Naive thymus-derived CD8-positive, alpha-beta T cell (primary cell): ENCODE measurements around the gene RNF121. TPM values are rescaled to one million over a fixed set of nuclear protein-coding genes. Genes with fewer than 3 reads are reported as not detected.

ENCODE experiments used
- ATAC-seq, 2 donors: fragments of 150-1000 bp; cut with Tn5 transposase in 1 of 2; sonication (Bioruptor Pico), chemical (Tn5 transposase) in 1 of 2; 1 replicate in 1 of 2; 2 replicates in 1 of 2; pipeline ENCODE4 v1.10.0; 2021; ENCODE audit warnings: mild to moderate bottlenecking in 2 of 2, moderate library complexity in 2 of 2
- POLR2A ChIA-PET: fragments of 350-600 bp; sonication (Branson Sonifier 250); formaldehyde crosslinking; loops from one replicate; lab custom pipeline; 2021; ENCODE audit warnings: antibody characterized with exemption; lab: Charles Lee
- DNase-seq, 10 donors: peaks; one replicate each; pipeline versions ENCODE4 v3.0.0 to v3.0.0-alpha.2; 2020 to 2022
- H3K27ac Mint-ChIP-seq, 10 donors: one replicate each; pipeline ENCODE4 v1.8.0; 2020 to 2022; ENCODE audit warnings: mild to moderate bottlenecking in 10 of 10, mixed read lengths in 10 of 10, moderate library complexity in 4 of 10, inconsistent platforms in 1 of 10
- H3K27me3 Mint-ChIP-seq, 5 donors: one replicate each; pipeline ENCODE4 v1.8.0; 2021 to 2022; ENCODE audit warnings: mixed read lengths in 5 of 5
- H3K36me3 Mint-ChIP-seq, 3 donors: one replicate each; pipeline ENCODE4 v1.8.0; 2020 to 2022; ENCODE audit warnings: mixed read lengths in 3 of 3, mild to moderate bottlenecking in 2 of 3, inconsistent platforms in 1 of 3
- H3K4me1 Mint-ChIP-seq, 4 donors: one replicate each; pipeline ENCODE4 v1.8.0; 2021 to 2022; ENCODE audit warnings: mixed read lengths in 4 of 4
- H3K4me3 Mint-ChIP-seq, 10 donors: one replicate each; pipeline ENCODE4 v1.8.0; 2020 to 2022; ENCODE audit warnings: mild to moderate bottlenecking in 10 of 10, mixed read lengths in 10 of 10, moderate library complexity in 6 of 10, inconsistent platforms in 1 of 10
- H3K9me3 Mint-ChIP-seq, 9 donors: one replicate each; pipeline ENCODE4 v1.8.0; 2020 to 2022; ENCODE audit warnings: mixed read lengths in 9 of 9, mild to moderate bottlenecking in 3 of 9, inconsistent platforms in 1 of 9, moderate library complexity in 1 of 9
- polyA plus RNA-seq, 3 donors: library from polyadenylated mRNA; unstranded; fragments of 300-500 nt; fragmentation: Illumina TruSeq; gene quantifications; one replicate each; pipeline ENCODE4 v1.2.3, GENCODE V29; 2021
- total RNA-seq, 8 experiments: library from RNA in 2 of 8; stranded (reverse) in 2 of 8; gene quantifications; one replicate each; pipeline ENCODE4 v1.2.3 and lab custom pipeline; 2021 to 2026

RNF121 gene
- total and polyA plus RNA-seq, 5 experiments from 2014 or later, result 5.7 to 32.0 (median 9.4) TPM

- DNase-seq (no peak), ATAC-seq (no peak)
- Mint-ChIP-seq H3K9me3 (no peaks in the 10 kb centered on the region), H3K27ac (peak overlapping the region in 1 of 10 donors; percentile 58), H3K36me3 (peaks cover 0 to 48% (median 4%) of the 10 kb centered on the region in 3 donors), H3K27me3 (no peaks in the 10 kb centered on the region), H3K4me3 (no peak overlapping the region), H3K4me1 (peaks cover 0 to 9% (median 5%) of the 10 kb centered on the region in 4 donors)
- POLR2A ChIA-PET, result no interaction called here
Measured at GRCh38 chr11:71977090-71977489, 48.2 kb downstream of the RNF121 start.

GRCh38 chr11:71977743-71978418, 49.0 kb downstream of the RNF121 start:
- Mint-ChIP-seq H3K4me1 (peaks cover 0 to 9% (median 6%) of the 10 kb centered on the region in 4 donors), H3K27me3 (no peaks in the 10 kb centered on the region), H3K36me3 (peaks cover 0 to 49% (median 6%) of the 10 kb centered on the region in 3 donors), H3K9me3 (no peaks in the 10 kb centered on the region), H3K27ac (peak overlapping the region in 3 of 10 donors; percentile 0 to 27 (median 14)), H3K4me3 (no peak overlapping the region)
- ATAC-seq (peak; percentile 61 to 70), DNase-seq (peak in 9 of 10 donors; percentile 16 to 69 (median 48))
- POLR2A ChIA-PET, result interaction anchor here (0.6 kb wide), 1 partner anchor 12 kb away, joined by 3 read pairs; no protein-coding TSS in a partner anchor

- no peak overlapping the region for H3K27ac Mint-ChIP-seq
- H3K4me1 Mint-ChIP-seq, result peaks cover 0 to 9% (median 6%) of the 10 kb centered on the region in 4 donors
- DNase-seq, result no peak
- no peak for ATAC-seq
- H3K9me3 Mint-ChIP-seq, result no peaks in the 10 kb centered on the region
- POLR2A ChIA-PET, result interaction anchor here (0.5 kb wide), 1 partner anchor 61 kb away, joined by 4 read pairs; no protein-coding TSS in a partner anchor
- H3K4me3 Mint-ChIP-seq, result no peak overlapping the region
- peaks cover 0 to 59% (median 10%) of the 10 kb centered on the region in 3 donors for H3K36me3 Mint-ChIP-seq
- no peaks in the 10 kb centered on the region for H3K27me3 Mint-ChIP-seq
Measured at GRCh38 chr11:71979094-71979493, 50.2 kb downstream of the RNF121 start.

GRCh38 chr11:71979602-71980001, 50.8 kb downstream of the RNF121 start:
- POLR2A ChIA-PET, result interaction anchor here (0.5 kb wide), 1 partner anchor 60 kb away, joined by 4 read pairs; no protein-coding TSS in a partner anchor
- peak overlapping the region in 1 of 10 donors; percentile 15 for H3K27ac Mint-ChIP-seq

GRCh38 chr11:71986131-71986530, 57.3 kb downstream of the RNF121 start:
- Mint-ChIP-seq H3K9me3 (no peaks in the 10 kb centered on the region), H3K4me3 (no peak overlapping the region), H3K4me1 (peaks cover 0 to 16% (median 2%) of the 10 kb centered on the region in 4 donors), H3K36me3 (peaks cover 0 to 54% (median 9%) of the 10 kb centered on the region in 3 donors), H3K27me3 (no peaks in the 10 kb centered on the region), H3K27ac (peak overlapping the region in 3 of 10 donors; percentile 3 to 34 (median 32))
- no peak for DNase-seq
- POLR2A ChIA-PET, result no interaction called here
- ATAC-seq, result no peak

More at GRCh38 chr11:71979602-71980001, 50.8 kb downstream of the RNF121 start:
- Mint-ChIP-seq H3K4me3 (no peak overlapping the region), H3K4me1 (peaks cover 0 to 9% (median 6%) of the 10 kb centered on the region in 4 donors), H3K9me3 (no peaks in the 10 kb centered on the region), H3K36me3 (peaks cover 0 to 57% (median 10%) of the 10 kb centered on the region in 3 donors), H3K27me3 (no peaks in the 10 kb centered on the region)
- ATAC-seq, result no peak
- no peak for DNase-seq

- peaks cover 0 to 29% (median 1%) of the 10 kb centered on the region in 4 donors for H3K4me1 Mint-ChIP-seq
- H3K27ac Mint-ChIP-seq, result no peak overlapping the region
- ATAC-seq (no peak), DNase-seq (no peak)
- no peak overlapping the region for H3K4me3 Mint-ChIP-seq
- POLR2A ChIA-PET, result no interaction called here
- H3K36me3 Mint-ChIP-seq, result peaks cover 0 to 48% (median 7%) of the 10 kb centered on the region in 3 donors
- H3K9me3 Mint-ChIP-seq, result no peaks in the 10 kb centered on the region
- no peaks in the 10 kb centered on the region for H3K27me3 Mint-ChIP-seq
Measured at GRCh38 chr11:71987521-71987920, 58.7 kb downstream of the RNF121 start.

GRCh38 chr11:71988050-71988449, 59.2 kb downstream of the RNF121 start:
- no peak for DNase-seq
- H3K4me3 Mint-ChIP-seq, result no peak overlapping the region
- H3K4me1 Mint-ChIP-seq, result peaks cover 0 to 33% (median 1%) of the 10 kb centered on the region in 4 donors
- H3K9me3 Mint-ChIP-seq, result no peaks in the 10 kb centered on the region
- no peak overlapping the region for H3K27ac Mint-ChIP-seq
- ATAC-seq, result no peak
- POLR2A ChIA-PET, result interaction anchor here (0.6 kb wide), 1 partner anchor 20 kb away, joined by 3 read pairs; no protein-coding TSS in a partner anchor
- peaks cover 0 to 48% (median 7%) of the 10 kb centered on the region in 3 donors for H3K36me3 Mint-ChIP-seq
- H3K27me3 Mint-ChIP-seq, result no peaks in the 10 kb centered on the region

GRCh38 chr11:71990701-71991100, 61.9 kb downstream of the RNF121 start:
- peaks cover 0 to 39% (median 2%) of the 10 kb centered on the region in 4 donors for H3K4me1 Mint-ChIP-seq
- H3K27ac Mint-ChIP-seq, result no peak overlapping the region
- DNase-seq (no peak), ATAC-seq (no peak)
- peaks cover 0 to 40% (median 3%) of the 10 kb centered on the region in 3 donors for H3K36me3 Mint-ChIP-seq
- POLR2A ChIA-PET, result no interaction called here
- no peak overlapping the region for H3K4me3 Mint-ChIP-seq
- no peaks in the 10 kb centered on the region for H3K27me3 Mint-ChIP-seq
- H3K9me3 Mint-ChIP-seq, result no peaks in the 10 kb centered on the region

GRCh38 chr11:71991494-71991893, 62.6 kb downstream of the RNF121 start:
- Mint-ChIP-seq H3K4me1 (peaks cover 0 to 34% (median 2%) of the 10 kb centered on the region in 4 donors), H3K9me3 (no peaks in the 10 kb centered on the region), H3K36me3 (peaks cover 0 to 35% (median 0%) of the 10 kb centered on the region in 3 donors), H3K27ac (peak overlapping the region in 2 of 10 donors; percentile 14 to 19), H3K27me3 (no peaks in the 10 kb centered on the region), H3K4me3 (no peak overlapping the region)
- DNase-seq (no peak), ATAC-seq (no peak)
- POLR2A ChIA-PET, result no interaction called here

GRCh38 chr11:71992136-71992730, 63.4 kb downstream of the RNF121 start:
- DNase-seq (no peak), ATAC-seq (no peak)
- peaks cover 0 to 29% (median 0%) of the 10 kb centered on the region in 3 donors for H3K36me3 Mint-ChIP-seq
- H3K27me3 Mint-ChIP-seq, result no peaks in the 10 kb centered on the region
- H3K4me3 Mint-ChIP-seq, result no peak overlapping the region
- H3K27ac Mint-ChIP-seq, result peak overlapping the region in 1 of 10 donors; percentile 47
- H3K9me3 Mint-ChIP-seq, result no peaks in the 10 kb centered on the region
- H3K4me1 Mint-ChIP-seq, result peaks cover 0 to 36% (median under 1%) of the 10 kb centered on the region in 4 donors
- POLR2A ChIA-PET, result no interaction called here

GRCh38 chr11:71994786-71995185, 65.9 kb downstream of the RNF121 start:
- peaks cover 0 to 23% (median 0%) of the 10 kb centered on the region in 3 donors for H3K36me3 Mint-ChIP-seq
- no peaks in the 10 kb centered on the region for H3K9me3 Mint-ChIP-seq
- POLR2A ChIA-PET, result interaction anchor here (1.8 kb wide), 1 partner anchor 9 kb away, joined by 3 read pairs; no protein-coding TSS in a partner anchor

GRCh38 chr11:71995726-71996291, 67.0 kb downstream of the RNF121 start:
- DNase-seq, result no peak
- H3K4me1 Mint-ChIP-seq, result peaks cover 19 to 60% (median 26%) of the 10 kb centered on the region in 4 donors
- no peaks in the 10 kb centered on the region for H3K27me3 Mint-ChIP-seq
- no peak overlapping the region for H3K4me3 Mint-ChIP-seq
- POLR2A ChIA-PET, result interaction anchor here (1.8 kb wide), 1 partner anchor 8 kb away, joined by 3 read pairs; no protein-coding TSS in a partner anchor
- no peaks in the 10 kb centered on the region for H3K9me3 Mint-ChIP-seq
- H3K36me3 Mint-ChIP-seq, result peaks cover 0 to 18% (median 0%) of the 10 kb centered on the region in 3 donors
- peak overlapping the region in 1 of 10 donors; percentile 13 for H3K27ac Mint-ChIP-seq
- ATAC-seq, result no peak

More at GRCh38 chr11:71994786-71995185, 65.9 kb downstream of the RNF121 start:
- Mint-ChIP-seq H3K4me3 (no peak overlapping the region), H3K27me3 (no peaks in the 10 kb centered on the region), H3K4me1 (peaks cover 19 to 55% (median 20%) of the 10 kb centered on the region in 4 donors), H3K27ac (peak overlapping the region in 1 of 10 donors; percentile 40)
- DNase-seq (no peak), ATAC-seq (no peak)
